HG03521 (cell line): ENCODE data around the gene STRN4.
A peak's percentile ranks its signal among the peaks of the same experiment; 100 is the strongest.
"Not testable (repeated sequence)": the region's sequence is repeated elsewhere in the genome, so short reads cannot be mapped to it uniquely, and the experiment has no call there.

Source experiments
- ATAC-seq: cut with Tn5 transposase; IDR thresholded peaks from one replicate; pipeline ENCODE4 v1.9.1; 2021; ENCODE audit warnings: mild to moderate bottlenecking, moderate library complexity; ENCODE audit not compliant: unreplicated experiment

Gene STRN4

GRCh38 chr19:46773018-46773399 is 26.8 kb upstream of the STRN4 start:
- no peak for ATAC-seq

GRCh38 chr19:46772170-46773017 is 26.1 kb upstream of the STRN4 start:
- ATAC-seq: no peak

- not testable (repeated sequence) for ATAC-seq
Observed at GRCh38 chr19:46768746-46769145, 22.5 kb upstream of the STRN4 start.

DNA sequence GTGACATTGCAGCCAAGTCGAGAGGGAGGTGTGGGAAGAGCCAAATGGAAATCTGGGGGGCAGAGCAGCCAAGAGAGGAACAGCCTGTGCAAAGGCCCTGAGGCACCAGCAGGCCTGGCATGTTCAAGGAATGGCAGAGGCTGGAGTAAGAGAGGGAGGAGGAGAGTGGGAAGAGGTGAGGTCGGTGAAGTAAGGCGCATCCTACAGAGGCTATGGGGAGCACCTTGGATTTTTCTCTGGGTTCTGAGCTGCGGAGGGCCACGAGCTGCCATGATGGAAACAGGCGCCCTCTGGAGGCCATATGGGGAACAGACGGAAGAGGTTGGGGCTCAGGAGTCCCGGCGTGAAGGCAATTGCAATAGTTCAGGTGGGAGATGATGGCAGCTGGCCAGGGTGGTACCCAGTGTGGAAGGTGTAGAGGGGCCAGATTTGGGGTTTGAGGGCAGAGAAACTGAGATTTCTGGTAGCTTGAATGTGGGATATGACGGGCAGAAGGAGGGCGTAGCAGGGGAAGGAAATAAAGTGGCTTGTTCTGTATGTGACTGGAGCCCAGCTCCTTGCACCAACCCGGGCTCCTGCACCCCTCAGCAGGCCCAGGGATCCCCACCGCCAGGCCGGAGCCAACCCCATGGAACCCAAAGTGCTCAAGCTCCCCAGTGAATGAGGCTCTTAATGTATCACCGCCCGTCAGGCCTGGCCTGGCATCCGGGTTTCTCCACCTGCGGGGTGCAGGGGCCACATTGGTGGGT is 20.5 kb upstream of the STRN4 start:
- ATAC-seq: no peak

GRCh38 chr19:46764817-46765291 is 18.6 kb upstream of the STRN4 start:
- no peak for ATAC-seq

- no peak for ATAC-seq
Observed at GRCh38 chr19:46762245-46762890, 16.1 kb upstream of the STRN4 start.

DNA sequence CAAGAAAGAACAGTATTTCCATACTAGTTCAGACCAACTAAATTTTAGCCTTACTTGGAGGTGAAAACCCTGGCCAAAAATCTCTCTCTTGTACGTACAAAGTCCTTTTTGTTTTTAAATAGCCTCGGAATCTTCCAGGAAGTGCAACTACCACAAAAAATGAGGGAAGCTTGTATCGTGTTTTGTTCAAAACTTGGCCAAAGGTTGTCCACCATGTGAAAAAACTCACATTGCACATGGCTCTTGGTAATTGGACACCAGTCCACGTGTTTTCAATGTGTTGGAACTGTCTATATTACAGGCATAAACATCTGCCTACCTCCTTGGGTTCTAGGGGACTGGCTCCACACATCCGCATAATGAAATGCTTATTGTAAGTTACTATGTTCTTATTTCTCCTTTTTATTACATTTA is 15.2 kb upstream of the STRN4 start:
- ATAC-seq: no peak

DNA sequence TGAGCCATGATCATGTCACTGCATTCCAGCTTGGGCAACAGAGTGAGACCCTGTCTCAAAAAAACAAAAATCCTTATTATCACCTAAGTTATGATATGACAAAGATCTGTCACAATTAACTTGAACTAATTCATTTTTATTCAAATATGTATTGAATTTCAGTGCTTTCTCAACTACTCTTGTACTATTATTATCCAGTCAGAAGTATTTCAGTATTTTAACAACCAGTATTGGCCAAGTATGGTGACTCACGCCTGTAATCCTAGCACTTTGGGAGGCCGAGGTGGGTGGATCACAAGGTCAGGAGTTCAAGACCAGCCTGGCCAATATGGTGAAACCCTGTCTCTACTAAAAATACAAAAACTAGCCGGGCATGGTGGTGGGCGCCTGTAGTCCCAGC is 14.6 kb upstream of the STRN4 start:
- ATAC-seq: not testable (repeated sequence)

DNA sequence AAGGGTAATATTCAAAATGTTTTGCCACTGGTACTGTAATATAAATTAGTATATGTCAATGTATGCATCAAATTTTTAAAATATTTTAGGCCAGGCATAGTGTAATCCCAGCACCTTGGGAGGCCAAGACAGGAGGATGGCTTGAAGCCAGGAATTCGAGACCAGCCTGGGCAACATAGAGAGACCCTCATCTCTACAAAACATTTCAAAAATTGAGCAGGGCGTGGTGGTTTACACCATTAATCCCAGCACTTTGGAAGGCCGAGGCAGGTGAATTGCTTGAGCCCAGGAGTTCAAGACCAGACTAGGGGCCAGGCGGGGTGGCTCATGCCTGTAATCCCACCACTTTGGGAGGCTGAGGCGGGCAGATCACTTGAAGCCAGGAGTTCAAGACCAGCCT is 14.1 kb upstream of the STRN4 start:
- ATAC-seq: no peak

DNA sequence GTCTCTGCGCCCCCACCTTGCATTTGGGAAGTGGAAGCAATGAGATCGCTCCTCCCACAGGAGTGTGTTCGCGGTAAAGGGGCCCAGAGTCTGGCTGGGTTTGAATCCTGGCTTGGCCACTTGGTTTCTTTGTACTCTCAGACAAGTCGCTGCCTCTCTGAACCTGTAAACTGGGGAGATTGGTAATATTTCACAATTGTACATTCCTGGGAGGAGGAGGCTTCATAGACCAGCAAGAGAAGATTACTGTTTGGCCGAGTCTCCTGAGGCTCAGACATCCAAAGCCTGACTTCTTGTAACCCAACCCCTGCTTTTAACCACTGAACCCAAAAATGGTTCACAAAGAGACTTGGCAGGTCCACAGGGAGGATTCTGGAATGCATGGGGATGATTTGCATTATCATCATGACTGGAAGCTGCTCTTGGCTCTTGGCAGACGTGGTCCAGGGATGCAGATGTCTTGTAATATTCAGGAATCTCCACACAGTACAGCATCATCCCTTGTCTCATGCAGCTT is 13.6 kb upstream of the STRN4 start:
- ATAC-seq: no peak

DNA sequence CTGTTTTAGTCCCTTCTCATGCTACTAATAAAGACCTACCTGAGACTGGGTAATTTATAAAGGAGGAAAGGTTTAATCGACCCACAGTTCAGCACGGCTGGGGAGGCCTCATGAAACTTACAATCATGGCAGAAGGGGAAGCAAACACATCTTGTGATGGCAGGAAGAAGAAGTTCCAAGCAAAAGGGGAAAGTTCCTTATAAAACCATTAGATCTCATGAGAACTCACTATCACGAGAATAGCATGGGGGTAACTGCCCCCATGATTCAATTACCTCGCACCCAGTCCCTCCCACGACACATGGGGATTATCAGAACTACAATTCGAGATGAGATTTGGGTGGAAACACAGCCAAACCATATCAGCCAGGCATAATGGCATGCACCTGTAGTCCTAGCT is 13.0 kb upstream of the STRN4 start:
- ATAC-seq: no peak

DNA sequence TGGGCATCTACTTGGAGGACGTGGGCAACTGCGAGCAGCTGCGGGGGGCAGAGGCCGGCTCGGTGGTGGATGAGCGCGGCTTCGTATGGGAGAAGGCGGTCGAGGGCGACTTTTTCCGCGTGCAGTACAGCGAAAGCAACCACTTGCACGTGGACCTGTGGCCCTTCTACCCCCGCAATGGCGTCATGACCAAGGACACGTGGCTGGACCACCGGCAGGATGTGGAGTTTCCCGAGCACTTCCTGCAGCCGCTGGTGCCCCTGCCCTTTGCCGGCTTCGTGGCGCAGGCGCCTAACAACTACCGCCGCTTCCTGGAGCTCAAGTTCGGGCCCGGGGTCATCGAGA is 10.3 kb upstream of the STRN4 start:
- no peak for ATAC-seq

DNA sequence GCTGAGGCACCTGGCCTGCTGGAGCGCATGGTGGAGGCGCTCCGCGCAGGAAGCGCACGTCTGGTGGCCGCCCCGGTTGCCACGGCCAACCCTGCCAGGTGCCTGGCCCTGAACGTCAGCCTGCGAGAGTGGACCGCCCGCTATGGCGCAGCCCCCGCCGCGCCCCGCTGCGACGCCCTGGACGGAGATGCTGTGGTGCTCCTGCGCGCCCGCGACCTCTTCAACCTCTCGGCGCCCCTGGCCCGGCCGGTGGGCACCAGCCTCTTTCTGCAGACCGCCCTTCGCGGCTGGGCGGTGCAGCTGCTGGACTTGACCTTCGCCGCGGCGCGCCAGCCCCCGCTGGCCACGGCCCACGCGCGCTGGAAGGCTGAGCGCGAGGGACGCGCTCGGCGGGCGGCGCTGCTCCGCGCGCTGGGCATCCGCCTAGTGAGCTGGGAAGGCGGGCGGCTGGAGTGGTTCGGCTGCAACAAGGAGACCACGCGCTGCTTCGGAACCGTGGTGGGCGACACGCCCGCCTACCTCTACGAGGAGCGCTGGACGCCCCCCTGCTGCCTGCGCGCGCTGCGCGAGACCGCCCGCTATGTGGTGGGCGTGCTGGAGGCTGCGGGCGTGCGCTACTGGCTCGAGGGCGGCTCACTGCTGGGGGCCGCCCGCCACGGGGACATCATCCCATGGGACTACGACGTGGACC is 9.7 kb upstream of the STRN4 start:
- no peak for ATAC-seq

DNA sequence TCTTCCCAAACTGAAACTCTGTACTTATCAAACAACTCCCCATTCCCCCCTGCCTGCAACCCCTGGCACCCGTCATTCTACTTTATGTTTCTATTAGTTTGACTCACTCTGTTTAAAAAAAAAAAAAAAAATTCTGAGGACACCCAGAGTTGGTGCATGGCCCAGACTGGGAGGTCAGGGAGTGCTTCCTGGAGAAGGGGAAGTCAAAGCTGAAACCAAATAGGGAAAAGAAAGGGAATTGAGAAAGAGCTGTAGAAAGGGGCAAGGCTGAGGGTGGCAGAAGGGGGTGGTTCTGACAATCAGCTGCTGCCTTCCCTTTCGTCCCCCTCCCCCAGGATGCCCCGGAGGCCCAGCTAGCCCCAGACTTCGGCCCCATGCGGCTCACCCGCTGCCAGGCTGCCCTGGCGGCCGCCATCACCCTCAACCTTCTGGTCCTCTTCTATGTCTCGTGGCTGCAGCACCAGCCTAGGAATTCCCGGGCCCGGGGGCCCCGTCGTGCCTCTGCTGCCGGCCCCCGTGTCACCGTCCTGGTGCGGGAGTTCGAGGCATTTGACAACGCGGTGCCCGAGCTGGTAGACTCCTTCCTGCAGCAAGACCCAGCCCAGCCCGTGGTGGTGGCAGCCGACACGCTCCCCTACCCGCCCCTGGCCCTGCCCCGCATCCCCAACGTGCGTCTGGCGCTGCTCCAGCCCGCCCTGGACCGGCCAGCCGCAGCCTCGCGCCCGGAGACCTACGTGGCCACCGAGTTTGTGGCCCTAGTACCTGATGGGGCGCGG is 9.0 kb upstream of the STRN4 start:
- no peak for ATAC-seq

DNA sequence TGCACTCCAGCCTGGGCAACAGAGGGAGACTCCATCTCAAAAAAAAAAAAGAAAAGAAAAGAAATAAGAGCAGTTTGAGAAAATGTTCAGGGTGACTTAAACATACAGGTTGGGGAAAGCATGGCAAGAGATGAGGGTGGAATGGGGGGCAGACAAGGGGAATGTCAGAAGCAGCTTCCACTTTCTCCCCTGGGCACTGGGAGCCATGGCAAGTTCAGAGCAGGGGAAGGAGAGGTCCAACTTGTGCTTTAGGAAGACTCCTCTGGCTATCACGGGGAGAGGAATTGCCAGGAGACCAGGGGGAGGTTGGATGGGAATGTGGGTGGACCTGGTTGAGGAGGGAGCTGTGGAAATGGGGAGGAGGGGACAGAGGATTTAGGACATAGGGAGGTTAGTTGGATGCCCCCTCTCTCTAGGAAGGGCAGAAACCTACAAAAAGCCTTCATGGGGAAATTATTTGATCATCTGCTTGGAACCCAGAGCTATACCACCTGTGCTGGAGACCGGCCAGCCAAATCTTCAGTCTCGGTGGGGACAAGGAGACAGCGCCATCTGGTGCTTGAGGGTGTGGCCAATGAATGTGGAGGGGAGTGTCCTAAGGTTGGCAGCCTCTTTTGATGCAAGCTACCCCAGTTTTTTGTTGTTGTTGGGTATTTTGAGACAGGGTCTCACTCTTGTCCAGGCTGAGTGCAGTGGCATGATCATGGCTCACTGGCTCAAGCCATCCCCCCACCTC is 7.3 kb upstream of the STRN4 start:
- no peak for ATAC-seq

DNA sequence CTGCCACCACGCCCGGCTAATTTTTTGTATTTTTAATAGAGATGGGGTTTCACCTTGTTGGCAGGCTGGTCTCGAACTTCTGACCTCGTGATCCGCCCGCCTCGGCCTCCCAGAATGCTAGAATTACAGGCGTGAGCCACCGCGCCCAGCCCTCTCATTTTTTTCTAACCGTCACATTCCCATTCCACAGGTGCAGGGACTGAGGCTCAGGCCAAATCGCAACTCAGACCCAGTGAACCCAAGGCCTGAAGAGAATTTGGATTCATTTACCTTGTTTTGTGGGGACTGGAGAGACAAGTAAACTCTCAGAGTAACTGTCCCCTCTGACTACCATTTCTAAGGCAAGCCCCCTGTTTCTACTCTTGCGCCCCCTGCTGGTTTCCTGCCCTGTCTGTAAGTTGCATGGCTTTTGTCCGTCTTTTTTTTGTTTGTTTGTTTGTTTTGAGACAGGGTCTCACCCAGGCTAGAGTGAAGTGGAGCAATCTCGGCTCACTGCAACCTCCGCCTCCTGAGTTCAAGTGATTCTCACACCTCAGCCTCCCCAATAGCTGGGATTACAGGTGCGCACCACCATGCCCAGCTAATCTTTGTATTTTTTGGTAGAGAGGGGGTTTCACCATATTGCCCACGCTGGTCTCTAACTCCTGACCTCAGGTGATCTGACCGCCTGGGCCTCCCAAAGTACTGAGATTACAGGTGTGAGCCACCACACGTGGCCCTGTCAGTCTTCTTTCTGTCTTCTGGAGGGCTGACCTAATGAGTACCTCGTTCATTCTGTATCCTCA is 2.3 kb upstream of the STRN4 start:
- no peak for ATAC-seq

GRCh38 chr19:46745521-46746280 is 549 bp downstream of the STRN4 start, which contains the start of gene FKRP:
Gene FKRP, plus strand, starts transcription at chr19:46746057. Its CDS starts 9,394 bp downstream, at chr19:46755451.
- peak; percentile 45 for ATAC-seq

DNA sequence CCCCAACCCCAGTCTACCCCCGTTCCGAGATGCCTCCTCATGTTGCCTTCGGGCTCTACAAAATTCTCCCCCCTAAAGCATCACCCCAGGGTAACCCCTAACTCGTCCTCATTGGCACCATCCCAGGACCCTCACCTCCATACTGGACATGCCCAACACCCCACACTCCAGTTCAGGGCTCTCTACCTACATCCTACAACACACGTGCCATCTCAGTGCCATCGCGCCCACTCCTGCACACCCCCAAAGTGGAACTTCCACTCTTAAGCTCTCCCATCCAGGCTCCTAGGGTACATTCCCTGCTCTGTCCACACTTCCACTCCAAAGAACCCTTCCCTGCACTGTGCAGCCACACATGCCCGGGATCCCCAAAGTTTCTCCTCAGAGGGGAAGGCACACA is 1.2 kb downstream of the STRN4 start:
- no peak for ATAC-seq
